NOMO-1 (cell line): ENCODE data around the gene ITSN1.
"Not testable (repeated sequence)": the region's sequence is repeated elsewhere in the genome, so short reads cannot be mapped to it uniquely, and the experiment has no call there.

Experiments
- DNase-seq, 2 experiments: peaks; one replicate each; lab custom pipeline; 2025; ENCODE audit not compliant: unreplicated experiment in 2 of 2; lab: John Stamatoyannopoulos, UW

ITSN1 gene

GRCh38 chr21:33712022-33712803, 69.9 kb downstream of the ITSN1 start:
- DNase-seq, result no peak

DNA sequence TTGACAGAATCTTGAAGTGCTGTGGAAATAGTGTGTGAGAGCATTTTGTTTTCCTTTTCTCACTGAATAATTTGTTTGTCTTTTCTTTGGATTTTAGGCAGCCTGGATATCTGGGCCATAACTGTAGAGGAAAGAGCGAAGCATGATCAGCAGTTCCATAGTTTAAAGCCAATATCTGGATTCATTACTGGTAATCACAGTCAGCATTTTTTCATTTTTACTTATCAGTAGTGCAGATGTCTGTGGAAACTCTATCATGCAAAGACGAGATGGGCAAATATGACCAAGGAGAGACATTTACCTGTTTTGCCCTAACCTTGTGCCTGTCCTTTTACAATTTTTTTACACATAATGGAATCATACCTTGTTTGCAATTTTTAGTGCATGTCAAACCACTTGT, 78.8 kb downstream of the ITSN1 start:
- no peak for DNase-seq

- DNase-seq, result not testable (repeated sequence)
Measured at GRCh38 chr21:33729139-33729538, 86.8 kb downstream of the ITSN1 start.

DNA sequence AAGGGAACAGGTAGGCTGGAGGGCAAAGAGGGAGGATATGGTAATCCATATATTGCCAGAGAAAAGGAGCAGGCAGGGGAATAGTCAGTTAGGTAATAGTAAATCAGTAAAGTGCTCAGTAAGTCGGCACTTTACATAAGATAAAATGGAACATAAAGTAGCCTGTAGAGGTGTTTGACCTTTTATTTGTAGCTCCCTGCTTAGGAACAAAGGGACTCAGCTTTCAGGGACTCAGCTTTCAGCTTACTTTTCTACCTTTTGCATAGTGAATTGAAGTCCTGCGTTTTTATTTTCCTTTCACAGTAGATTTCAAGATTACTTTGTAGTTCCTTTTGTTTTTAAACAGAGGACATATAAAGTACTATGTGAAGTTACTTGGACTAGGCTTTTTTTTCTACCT, 87.3 kb downstream of the ITSN1 start:
- no peak for DNase-seq

DNA sequence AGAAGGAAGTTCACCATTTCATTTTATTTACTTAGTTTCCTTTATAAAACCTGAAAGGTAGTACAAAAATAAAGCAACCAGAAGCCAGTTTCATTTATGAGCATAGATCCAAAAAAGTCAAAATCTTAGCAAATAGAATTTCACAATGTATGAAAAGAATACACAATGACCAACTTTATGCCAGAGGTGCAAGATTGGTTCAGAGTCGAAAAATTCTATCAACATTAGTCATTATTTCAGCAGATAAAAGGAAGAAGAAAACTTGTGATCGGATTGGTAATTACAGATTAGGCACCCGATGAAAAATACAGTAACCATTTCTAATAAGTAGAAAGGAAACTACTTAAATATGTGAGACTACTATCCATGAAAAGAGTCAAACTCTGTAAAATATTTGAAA, 89.1 kb downstream of the ITSN1 start:
- no peak for DNase-seq

- no peak for DNase-seq
Measured at GRCh38 chr21:33732038-33732437, 89.7 kb downstream of the ITSN1 start.

DNA sequence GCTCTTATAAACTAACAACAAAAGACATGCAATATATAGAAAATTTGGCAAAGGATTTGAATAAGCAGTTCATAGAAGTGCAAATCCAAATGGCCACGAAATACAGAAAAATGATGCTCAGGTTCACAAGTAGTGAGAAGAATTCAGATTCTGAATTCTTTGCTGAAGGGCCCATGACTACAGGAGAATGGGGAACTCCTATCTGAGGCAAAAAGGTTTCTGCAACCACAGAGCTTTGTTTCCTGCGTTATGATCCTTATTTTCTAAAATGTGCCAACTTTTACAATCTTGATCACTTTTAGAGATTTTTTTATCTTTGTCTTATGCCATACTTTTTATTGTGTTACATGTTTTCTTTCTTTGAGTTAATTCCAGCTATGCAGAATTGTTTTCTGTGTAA, 91.3 kb downstream of the ITSN1 start:
- DNase-seq, result peak in 1 of 2 experiments; percentile 6

DNA sequence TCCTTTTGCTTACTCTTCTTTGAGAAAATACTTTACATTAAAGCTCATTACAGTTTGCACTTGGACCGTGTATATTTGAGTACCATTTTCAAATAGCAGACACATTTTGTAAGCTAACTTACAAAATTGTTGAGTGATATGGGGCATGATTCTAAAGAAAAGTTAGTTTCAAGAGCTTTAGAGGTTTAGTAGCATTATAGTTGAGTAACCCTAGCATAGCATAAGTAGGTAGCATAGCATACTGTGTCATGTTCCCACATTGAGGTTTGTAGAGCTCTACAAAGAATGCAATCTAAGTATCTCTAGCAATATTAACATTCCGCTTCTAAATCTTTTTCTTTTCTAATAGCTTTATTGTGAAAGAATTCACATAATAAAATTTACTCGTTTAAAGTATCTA, 92.0 kb downstream of the ITSN1 start:
- no peak for DNase-seq

GRCh38 chr21:33734818-33735217, 92.5 kb downstream of the ITSN1 start:
- no peak for DNase-seq

DNA sequence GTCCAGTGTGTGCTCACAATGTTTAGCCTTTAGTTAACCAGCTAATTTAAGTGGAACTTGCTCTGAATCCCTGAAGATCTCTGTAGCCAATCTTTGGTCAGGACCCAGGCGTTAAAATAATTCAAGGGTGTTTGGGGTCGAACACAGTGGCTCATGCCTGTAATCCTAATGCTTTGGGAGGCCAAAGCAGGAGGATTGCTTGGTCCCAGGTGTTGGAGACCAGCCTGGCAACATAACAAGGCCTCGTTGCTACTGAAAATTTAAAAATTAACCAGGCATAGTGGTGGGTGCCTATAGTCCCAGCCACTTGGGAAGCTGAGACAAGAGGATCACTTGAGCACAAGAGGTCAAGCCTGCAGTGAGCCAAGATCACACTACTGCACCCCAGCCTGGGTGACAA, 94.3 kb downstream of the ITSN1 start:
- DNase-seq, result no peak

DNA sequence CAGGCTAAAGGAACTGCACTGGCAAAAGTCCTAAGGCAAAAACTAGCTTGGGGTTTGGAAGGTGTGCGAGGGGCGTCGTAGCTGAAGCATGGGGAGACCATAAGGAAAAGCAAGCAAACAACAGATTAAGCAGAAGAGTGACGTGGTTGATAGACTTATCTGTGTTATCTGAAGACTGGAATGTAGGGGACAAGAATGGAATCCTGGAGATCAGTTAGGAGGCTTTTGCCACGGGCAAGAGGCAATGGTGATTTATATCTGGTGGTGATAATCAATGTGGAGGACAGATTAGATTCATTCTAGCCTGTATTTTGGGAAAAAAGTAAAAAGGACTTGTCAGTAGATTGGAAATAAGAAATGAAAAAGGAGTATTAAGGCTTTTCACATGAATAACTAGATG, 97.4 kb downstream of the ITSN1 start:
- DNase-seq, result no peak

- DNase-seq, result no peak
Measured at GRCh38 chr21:33747420-33747819, 105.1 kb downstream of the ITSN1 start.

GRCh38 chr21:33748903-33749302, 106.6 kb downstream of the ITSN1 start:
- DNase-seq, result no peak

- no peak for DNase-seq
Measured at GRCh38 chr21:33750017-33750416, 107.7 kb downstream of the ITSN1 start.

DNA sequence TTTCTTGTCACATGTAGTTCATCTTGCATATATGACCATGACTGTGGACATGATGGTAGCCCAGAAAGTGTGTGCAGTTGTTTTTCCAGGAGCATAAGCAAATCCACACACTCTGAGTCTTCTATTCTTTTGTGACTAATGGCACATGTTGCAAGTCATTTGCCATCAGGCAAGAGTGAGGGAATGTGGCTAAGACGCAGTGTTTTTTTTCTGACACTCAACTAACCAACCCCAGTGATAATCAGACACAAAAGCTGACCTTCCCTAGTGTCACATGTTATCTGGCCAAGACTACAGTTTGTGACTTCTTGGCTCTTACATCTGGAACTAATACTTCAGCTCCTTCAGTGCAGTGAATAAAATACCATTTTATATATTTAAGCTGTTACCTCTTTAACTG, 108.8 kb downstream of the ITSN1 start:
- DNase-seq, result no peak

DNA sequence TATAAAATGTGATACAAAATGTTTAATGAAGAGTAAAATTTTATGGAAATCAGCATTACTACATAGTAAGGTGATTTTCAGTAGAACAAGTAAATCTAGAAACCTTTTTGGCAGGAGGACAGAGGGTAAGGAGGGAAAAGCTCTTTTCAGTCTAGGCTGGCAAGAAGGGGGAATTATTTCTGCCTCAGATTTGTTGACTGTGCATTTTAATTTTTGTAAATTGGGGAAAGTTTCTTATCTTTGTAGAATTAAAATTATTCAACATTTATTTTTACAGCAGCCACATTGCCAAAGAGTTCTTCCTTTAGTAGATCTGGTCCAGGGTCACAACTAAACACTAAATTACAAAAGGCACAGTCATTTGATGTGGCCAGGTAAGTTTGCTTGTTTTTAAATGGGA, 109.2 kb downstream of the ITSN1 start:
- no peak for DNase-seq

DNA sequence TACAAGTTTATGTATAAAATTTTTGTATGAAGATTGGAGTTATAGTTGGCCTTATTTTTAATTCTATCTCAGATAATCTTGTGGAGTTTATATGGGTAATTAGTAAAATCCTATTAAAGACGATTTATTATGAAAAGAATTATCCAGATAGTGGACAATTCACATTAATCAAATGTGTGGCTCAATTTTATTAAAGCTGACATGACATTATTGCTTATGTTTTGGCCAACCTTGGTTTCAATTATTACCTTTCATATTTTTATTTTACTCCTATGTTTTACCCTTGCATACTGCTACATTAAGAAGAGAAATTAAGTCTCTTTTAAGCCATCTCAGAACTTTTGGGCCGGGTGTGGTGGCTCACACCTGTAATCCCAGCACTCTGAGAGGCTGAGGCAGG, 110.0 kb downstream of the ITSN1 start:
- no peak for DNase-seq

DNA sequence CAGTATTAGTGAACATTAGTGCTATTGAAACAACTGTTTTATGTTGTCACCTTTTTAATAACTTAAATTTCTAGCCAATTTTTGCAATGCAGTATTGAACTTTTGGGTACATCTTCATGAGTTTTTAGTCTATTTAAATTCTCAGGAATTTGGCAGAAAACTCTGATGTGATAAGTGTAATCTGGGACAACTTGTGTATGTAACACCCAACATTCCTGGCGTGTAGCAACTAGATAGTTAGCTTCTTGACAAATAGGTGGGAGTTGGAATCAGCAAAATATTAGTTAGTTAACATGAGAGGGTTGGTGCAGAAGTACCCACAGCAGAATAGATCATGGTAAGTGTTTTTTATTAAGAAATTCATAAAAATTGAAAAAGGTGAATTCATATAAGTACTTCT, 111.6 kb downstream of the ITSN1 start:
- no peak for DNase-seq

- DNase-seq, result no peak
Measured at GRCh38 chr21:33754481-33754880, 112.2 kb downstream of the ITSN1 start.

DNA sequence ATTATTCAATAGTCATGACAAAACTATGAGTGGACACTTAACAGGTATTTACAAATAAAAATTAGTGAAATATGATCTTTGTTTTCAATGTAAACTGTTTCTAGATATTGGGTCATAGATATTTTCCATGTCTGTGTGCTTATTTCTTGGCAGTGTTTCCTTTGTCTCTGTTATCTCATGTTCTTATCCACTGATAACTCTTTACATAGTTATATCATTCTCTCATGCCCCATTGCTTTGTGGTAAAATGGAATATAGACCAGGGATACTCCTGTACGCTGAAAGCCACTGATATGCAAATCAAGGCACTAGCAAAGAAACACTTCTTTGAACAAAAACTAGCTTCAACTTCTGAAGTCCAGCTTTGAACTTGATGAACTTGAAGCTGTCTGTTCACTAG, 113.1 kb downstream of the ITSN1 start:
- DNase-seq, result no peak

DNA sequence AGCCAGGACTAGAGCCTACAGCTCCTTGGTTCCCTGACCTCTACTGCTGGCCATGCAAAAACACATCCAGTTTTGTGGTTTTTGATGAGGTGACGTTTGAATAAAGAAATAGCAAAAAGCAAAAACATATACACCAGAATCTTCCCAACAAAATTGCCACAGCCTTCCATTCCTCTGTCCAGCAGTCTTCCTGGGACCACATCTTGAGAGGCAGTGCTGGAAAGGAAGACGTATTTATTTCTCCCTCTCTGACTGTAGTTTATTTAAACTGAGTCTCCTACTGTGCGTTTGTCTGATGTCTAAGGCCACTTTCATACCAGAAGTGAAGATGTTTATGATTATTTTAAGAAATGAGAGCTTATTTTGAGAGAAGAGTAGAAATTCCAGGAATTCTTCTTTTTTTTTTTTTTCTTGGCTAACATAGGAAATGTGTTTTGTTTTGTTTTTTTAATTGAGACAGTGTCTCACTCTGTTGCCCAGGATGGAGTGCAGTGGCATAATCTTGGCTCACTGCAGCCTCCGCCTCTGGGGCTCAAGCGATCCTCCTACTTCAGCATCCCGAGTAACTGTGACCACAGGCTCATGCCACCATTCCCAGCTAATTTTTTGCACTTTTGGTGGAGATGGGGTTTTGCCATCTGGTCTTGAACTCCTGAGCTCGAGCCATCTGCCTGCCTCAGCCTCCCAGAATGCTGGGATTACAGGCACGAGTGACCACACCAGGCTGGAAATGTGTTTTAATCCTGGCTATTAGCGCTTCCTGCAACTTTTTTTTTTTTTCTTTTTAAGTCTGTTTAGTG, 118.5 kb downstream of the ITSN1 start:
- no peak for DNase-seq

DNA sequence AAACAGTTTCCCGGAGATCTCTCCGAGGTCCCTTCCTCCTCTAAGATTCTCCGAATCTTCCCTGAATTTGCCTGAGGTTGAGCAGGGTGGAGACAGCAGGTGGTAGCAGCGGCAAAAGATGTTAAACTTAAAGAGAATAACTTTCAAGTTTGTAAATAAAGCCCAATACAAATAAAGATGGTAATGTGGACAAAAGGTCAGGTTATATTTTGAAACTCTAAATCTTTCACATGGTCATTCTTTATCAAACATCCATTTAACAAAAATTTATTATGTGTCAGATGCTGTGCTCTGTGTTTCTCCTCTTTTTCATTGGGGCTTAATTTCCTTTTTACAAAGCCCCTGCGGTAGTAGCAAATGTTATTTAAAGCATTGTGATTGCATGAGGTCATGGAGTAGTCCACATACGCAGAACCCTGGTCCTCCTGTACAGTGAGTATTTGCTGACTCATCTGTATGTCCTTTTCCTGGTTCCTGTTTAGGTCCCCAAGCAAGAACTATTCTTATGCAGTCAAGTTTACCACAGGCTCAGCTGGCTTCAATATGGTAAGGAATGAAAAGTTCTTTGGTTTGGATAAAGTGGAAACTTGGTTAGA, 119.2 kb downstream of the ITSN1 start:
- peak; percentile 2 to 63 for DNase-seq
